ENCODE data around the gene TRABD2B. TPM values are rescaled to one million over a fixed set of nuclear protein-coding genes. Genes with fewer than 3 reads are reported as not detected.

The TRABD2B gene
- total RNA-seq, 6 donors from 2014 or later, result under 0.01 to 2.1 (median 0.62) TPM

GRCh38 chr1:47855230-47855629 is 142.0 kb downstream of the TRABD2B start:
- Histone ChIP-seq H3K27ac (no peak overlapping the region), H3K27me3 (no peaks in the 10 kb centered on the region), H3K9me3 (no peaks in the 10 kb centered on the region), H3K36me3 (no peaks in the 10 kb centered on the region), H3K4me3 (no peak overlapping the region), H3K4me1 (no peaks in the 10 kb centered on the region)
- TF ChIP-seq POLR2A (IDR thresholded peaks at IDR 0.05) (no peak), POLR2AphosphoS5 (IDR thresholded peaks at IDR 0.05) (no peak), CTCF (IDR thresholded peaks at IDR 0.05) (no peak)
- DNase-seq (no peak), ATAC-seq (ENCODE audit: low FRiP score in 2 of 2) (no peak)
- 77 to 85% methylated on average over 4 of the region's 4 CpGs for WGBS, 2 donors

- Histone ChIP-seq H3K36me3 (no peaks in the 10 kb centered on the region), H3K4me1 (no peaks in the 10 kb centered on the region), H3K27ac (no peak overlapping the region), H3K9me3 (no peaks in the 10 kb centered on the region), H3K27me3 (no peaks in the 10 kb centered on the region), H3K4me3 (no peak overlapping the region)
- ATAC-seq (ENCODE audit: low FRiP score in 2 of 2) (no peak), DNase-seq (no peak)
- no peak for TF ChIP-seq CTCF (IDR thresholded peaks at IDR 0.05)
- TF ChIP-seq EP300 (IDR thresholded peaks at IDR 0.05), result no peak
- TF ChIP-seq POLR2AphosphoS5 (IDR thresholded peaks at IDR 0.05), result no peak
- TF ChIP-seq POLR2A (IDR thresholded peaks at IDR 0.05), result no peak
- WGBS, 2 donors, result 81 to 86% methylated on average over 2 of the region's 2 CpGs
These were observed 142.5 kb downstream of the TRABD2B start for GRCh38 chr1:47854552-47855144.

- no peaks in the 10 kb centered on the region for H3K27me3 ChIP-seq
- H3K4me3 ChIP-seq, result no peak overlapping the region
- ATAC-seq (ENCODE audit: low FRiP score in 2 of 2) (peak in 1 of 2 donors; percentile 17), DNase-seq (no peak)
- TF ChIP-seq CTCF (IDR thresholded peaks at IDR 0.05) (no peak), POLR2A (IDR thresholded peaks at IDR 0.05) (no peak), POLR2AphosphoS5 (IDR thresholded peaks at IDR 0.05) (no peak), EP300 (IDR thresholded peaks at IDR 0.05) (no peak)
- no peaks in the 10 kb centered on the region for H3K4me1 ChIP-seq
- no peaks in the 10 kb centered on the region for H3K9me3 ChIP-seq
- no peak overlapping the region for H3K27ac ChIP-seq
- 85 to 93% methylated on average over 2 of the region's 2 CpGs for WGBS, 2 donors
- no peaks in the 10 kb centered on the region for H3K36me3 ChIP-seq
These were observed 143.3 kb downstream of the TRABD2B start for GRCh38 chr1:47853852-47854251.

- no peaks in the 10 kb centered on the region for H3K9me3 ChIP-seq
- WGBS, 2 donors, result 80 to 81% methylated on average over 5 to 7 of the region's 7 CpGs
- H3K4me1 ChIP-seq, result no peaks in the 10 kb centered on the region
- no peaks in the 10 kb centered on the region for H3K36me3 ChIP-seq
- H3K27ac ChIP-seq, result no peak overlapping the region
- H3K4me3 ChIP-seq, result no peak overlapping the region
- no peaks in the 10 kb centered on the region for H3K27me3 ChIP-seq
- ATAC-seq (ENCODE audit: low FRiP score in 2 of 2), result no peak
- DNase-seq, result no peak
- TF ChIP-seq POLR2A (IDR thresholded peaks at IDR 0.05), result no peak
- no peak for TF ChIP-seq EP300 (IDR thresholded peaks at IDR 0.05)
- TF ChIP-seq POLR2AphosphoS5 (IDR thresholded peaks at IDR 0.05), result no peak
- TF ChIP-seq CTCF (IDR thresholded peaks at IDR 0.05), result no peak
These were observed 144.1 kb downstream of the TRABD2B start for GRCh38 chr1:47853059-47853458.

GRCh38 chr1:47852006-47852718 is 145.0 kb downstream of the TRABD2B start:
- Histone ChIP-seq H3K4me1 (no peaks in the 10 kb centered on the region), H3K36me3 (no peaks in the 10 kb centered on the region), H3K27ac (no peak overlapping the region), H3K27me3 (no peaks in the 10 kb centered on the region), H3K9me3 (no peaks in the 10 kb centered on the region), H3K4me3 (no peak overlapping the region)
- TF ChIP-seq POLR2AphosphoS5 (IDR thresholded peaks at IDR 0.05) (no peak), POLR2A (IDR thresholded peaks at IDR 0.05) (no peak), EP300 (IDR thresholded peaks at IDR 0.05) (no peak), CTCF (IDR thresholded peaks at IDR 0.05) (no peak)
- ATAC-seq (ENCODE audit: low FRiP score in 2 of 2), result no peak
- 92 to 94% methylated on average over 14 to 17 of the region's 17 CpGs for WGBS, 2 donors
- DNase-seq, result no peak

Data from upper lobe of left lung (tissue), 6 donors.